Keratinocyte (primary cell): Measurements from ENCODE around the gene PILRB. TPM values are rescaled to one million over a fixed set of nuclear protein-coding genes. Genes with fewer than 3 reads are reported as not detected.

Experiments
- DNase-seq: peaks from one replicate; pipeline ENCODE4 v3.0.0-alpha.2; 2011; ENCODE audit warnings: low read depth, missing footprints, low spot score
- FAIRE-seq: peaks from 2 replicates; lab custom pipeline; 2011; peaks lifted over from hg19 to GRCh38; lab: Jason Lieb, UNC
- H2AFZ ChIP-seq: 2 replicates; pipeline ENCODE4 v1.6.0; 2012; ENCODE audit warnings: low read length, control low read depth, inconsistent platforms; ENCODE audit not compliant: control insufficient read depth
- H3K27ac ChIP-seq: 2 replicates; pipeline ENCODE4 v1.5.1; 2011; ENCODE audit warnings: low read length; ENCODE audit not compliant: control insufficient read depth, insufficient read depth
- H3K27me3 ChIP-seq: 3 replicates; pipeline ENCODE4 v1.6.0; 2011; ENCODE audit warnings: low read length; ENCODE audit not compliant: control insufficient read depth, insufficient read depth; ENCODE audit errors: extremely low read depth
- H3K36me3 ChIP-seq, 2 experiments: 2 replicates in 1 of 2; 3 replicates in 1 of 2; pipeline ENCODE4 v1.5.1; 2011; ENCODE audit warnings: low read length in 2 of 2, mild to moderate bottlenecking in 1 of 2; ENCODE audit not compliant: control insufficient read depth in 2 of 2, insufficient read depth in 2 of 2; ENCODE audit errors: extremely low read depth in 1 of 2
- H3K4me1 ChIP-seq: 3 replicates; pipeline ENCODE4 v1.5.1; 2011; ENCODE audit warnings: low read length; ENCODE audit not compliant: control insufficient read depth, insufficient read depth; ENCODE audit errors: extremely low read depth
- H3K4me2 ChIP-seq: 3 replicates; pipeline ENCODE4 v1.6.0; 2011; ENCODE audit warnings: low read depth, low read length; ENCODE audit not compliant: control insufficient read depth, insufficient read depth; ENCODE audit errors: extremely low read depth
- H3K4me3 ChIP-seq, 3 experiments: fragments of 200-600 bp in 1 of 3; sonication (generic) in 1 of 3; 2 replicates in 2 of 3; 3 replicates in 1 of 3; pipeline ENCODE4 v1.5.1; 2011 to 2016; ENCODE audit warnings: low read length in 3 of 3, mild to moderate bottlenecking in 3 of 3, control low read depth in 2 of 3, inconsistent platforms in 1 of 3, low read depth in 1 of 3, mixed read lengths in 1 of 3, mixed run types in 1 of 3, moderate library complexity in 1 of 3; ENCODE audit not compliant: control insufficient read depth in 2 of 3, insufficient read depth in 2 of 3; ENCODE audit errors: extremely low read depth in 1 of 3
- H3K79me2 ChIP-seq: 2 replicates; pipeline ENCODE4 v1.6.0; 2012; ENCODE audit warnings: low read length; ENCODE audit not compliant: control insufficient read depth, insufficient read depth
- H3K9ac ChIP-seq: 3 replicates; pipeline ENCODE4 v1.6.0; 2011; ENCODE audit warnings: low read length; ENCODE audit not compliant: control insufficient read depth, insufficient read depth; ENCODE audit errors: extremely low read depth
- H3K9me1 ChIP-seq: 3 replicates; pipeline ENCODE4 v1.6.0; 2011; ENCODE audit warnings: low read length; ENCODE audit not compliant: control insufficient read depth, insufficient read depth; ENCODE audit errors: extremely low read depth
- H3K9me3 ChIP-seq: 2 replicates; pipeline ENCODE4 v1.5.1; 2012; ENCODE audit warnings: low read depth, low read length; ENCODE audit not compliant: control insufficient read depth
- H4K20me1 ChIP-seq: 3 replicates; pipeline ENCODE4 v1.6.0; 2011; ENCODE audit warnings: low read length; ENCODE audit not compliant: control insufficient read depth, insufficient read depth; ENCODE audit errors: extremely low read depth
- CTCF ChIP-seq, 3 experiments: IDR thresholded peaks in 1 of 3; conservative IDR thresholded peaks in 1 of 3; optimal IDR thresholded peaks in 1 of 3; 2 replicates in 2 of 3; 3 replicates in 1 of 3; pipeline versions ENCODE3 to v1.5.1; 2011; ENCODE audit warnings: low read length in 3 of 3, mild to moderate bottlenecking in 3 of 3, moderate library complexity in 2 of 3, control low read depth in 1 of 3, inconsistent platforms in 1 of 3; ENCODE audit not compliant: insufficient read depth in 2 of 3; ENCODE audit errors: extremely low read depth in 1 of 3
- EZH2 ChIP-seq: IDR thresholded peaks from one replicate; pipeline ENCODE4 v1.6.1; 2012; ENCODE audit warnings: inconsistent platforms, mild to moderate bottlenecking, low read length, moderate library complexity
- dilution Hi-C: fragments of 300-500 bp; cut with MboI; formaldehyde crosslinking; loops from one replicate; pipeline ENCODE4 v1.7.0; 2020; ENCODE audit warnings: low sequenced_read_pairs; ENCODE audit not compliant: extremely low pct_ligation_motif_present
- polyA plus RNA-seq, 5 experiments: library from polyadenylated mRNA; depleted of rRNA in 3 of 5; stranded (reverse) in 3 of 5; stranded (forward) in 1 of 5; unstranded in 1 of 5; fragments of >200 nt; gene quantifications; 1 replicate in 1 of 5; 2 replicates in 3 of 5; 3 replicates in 1 of 5; pipeline versions ENCODE4 v1.2.1 to v1.2.3, GENCODE V29; 2011 to 2012; ENCODE audit warnings: missing spikeins in 2 of 5, low read depth in 1 of 5, low replicate concordance in 1 of 5

PILRB gene
- polyA plus RNA-seq, 1 donor (not counting 4 experiments of a cell fraction or from before 2014, with no cell fraction given), result 16.5 TPM

GRCh38 chr7:100367676-100368613 is 10.0 kb downstream of the PILRB start:
- TF ChIP-seq EZH2 (no peak), CTCF (optimal IDR thresholded peaks at IDR 0.05 in 1 of 3, IDR thresholded peaks at IDR 0.05 in 1 of 3, conservative IDR thresholded peaks at IDR 0.05 in 1 of 3; ENCODE audit: extremely low read depth in 1 of 3, insufficient read depth in 2 of 3, low read length in 3 of 3) (no peak)

GRCh38 chr7:100369105-100369504 is 11.2 kb downstream of the PILRB start:
- dilution Hi-C loops, result no loop called here
- Histone ChIP-seq H4K20me1 (no peaks in the 10 kb centered on the region), H3K9ac (no peak overlapping the region), H3K27ac (no peak overlapping the region), H3K9me1 (no peaks in the 10 kb centered on the region), H3K36me3 (peaks cover 0 to 5% of the 10 kb centered on the region in 2 experiments), H3K27me3 (no peaks in the 10 kb centered on the region), H3K4me3 (no peak overlapping the region), H3K9me3 (no peaks in the 10 kb centered on the region), H3K79me2 (no peaks in the 10 kb centered on the region), H3K4me2 (no peak overlapping the region), H3K4me1 (peaks cover 4% of the 10 kb centered on the region), H2AFZ (no peak overlapping the region)
- FAIRE-seq, result no peak
- no peak for DNase-seq
- TF ChIP-seq CTCF (optimal IDR thresholded peaks at IDR 0.05 in 1 of 3, IDR thresholded peaks at IDR 0.05 in 1 of 3, conservative IDR thresholded peaks at IDR 0.05 in 1 of 3; ENCODE audit: extremely low read depth in 1 of 3, insufficient read depth in 2 of 3, low read length in 3 of 3) (no peak), EZH2 (no peak)

More at GRCh38 chr7:100367676-100368613, 10.0 kb downstream of the PILRB start:
- FAIRE-seq, result no peak
- no peak overlapping the region for H2AFZ ChIP-seq
- dilution Hi-C loops, result no loop called here
- H3K4me1 ChIP-seq, result peaks cover 4% of the 10 kb centered on the region
- no peaks in the 10 kb centered on the region for H4K20me1 ChIP-seq
- no peak overlapping the region for H3K4me2 ChIP-seq
- DNase-seq, result no peak
- H3K9me1 ChIP-seq, result no peaks in the 10 kb centered on the region
- H3K27me3 ChIP-seq, result no peaks in the 10 kb centered on the region
- H3K36me3 ChIP-seq, result peaks cover 0 to 5% of the 10 kb centered on the region in 2 experiments
- H3K9me3 ChIP-seq, result no peaks in the 10 kb centered on the region
- H3K27ac ChIP-seq, result no peak overlapping the region
- H3K79me2 ChIP-seq, result no peaks in the 10 kb centered on the region
- no peak overlapping the region for H3K9ac ChIP-seq
- H3K4me3 ChIP-seq, result no peak overlapping the region
